ENCODE data around the gene SLC18B1. TPM values are rescaled to one million over a fixed set of nuclear protein-coding genes. Genes with fewer than 3 reads are reported as not detected.

SLC18B1 gene
- total and polyA plus RNA-seq, 2 of the 13 experiments (the other 11 are each of a cell fraction or from before 2014, with no cell fraction given), result 11.4 to 13.8 TPM

DNA sequence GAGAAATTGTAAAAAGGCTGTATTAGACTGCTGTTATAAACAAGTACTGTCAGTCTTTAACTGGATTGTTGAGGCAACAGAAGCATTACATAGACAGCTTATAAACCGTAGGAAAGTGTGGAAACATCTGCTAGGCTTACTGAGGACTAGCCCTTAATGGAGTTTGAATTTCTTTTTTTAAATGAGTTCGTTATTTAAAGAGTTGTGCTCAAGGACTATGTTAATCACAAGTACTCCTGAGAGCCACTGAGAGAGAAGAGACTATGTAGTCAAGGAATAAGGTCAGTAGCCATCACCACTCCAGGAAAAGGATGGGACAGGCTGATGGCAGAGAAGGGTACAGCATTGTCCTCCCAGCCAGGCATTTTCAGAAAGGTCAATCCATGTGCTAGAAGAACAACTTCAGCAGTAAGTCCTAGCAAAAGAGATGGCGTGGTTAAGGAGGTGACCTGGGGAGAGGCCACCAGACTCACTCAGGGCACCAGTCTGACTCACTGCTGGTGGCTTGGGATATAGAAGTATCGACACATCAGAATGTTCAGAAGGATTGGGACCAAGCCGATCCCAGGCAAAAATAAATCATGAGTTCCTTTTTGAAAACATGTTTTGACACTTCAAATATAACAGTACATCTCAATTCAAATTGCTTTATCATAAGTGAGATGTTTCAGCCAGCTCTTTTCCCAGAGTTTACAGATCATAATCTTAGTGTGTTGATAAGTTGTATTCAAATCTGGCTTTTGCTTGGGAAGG lies 22.4 kb upstream of the SLC18B1 start (continued):
- TF ChIP-seq, protein P1, sequence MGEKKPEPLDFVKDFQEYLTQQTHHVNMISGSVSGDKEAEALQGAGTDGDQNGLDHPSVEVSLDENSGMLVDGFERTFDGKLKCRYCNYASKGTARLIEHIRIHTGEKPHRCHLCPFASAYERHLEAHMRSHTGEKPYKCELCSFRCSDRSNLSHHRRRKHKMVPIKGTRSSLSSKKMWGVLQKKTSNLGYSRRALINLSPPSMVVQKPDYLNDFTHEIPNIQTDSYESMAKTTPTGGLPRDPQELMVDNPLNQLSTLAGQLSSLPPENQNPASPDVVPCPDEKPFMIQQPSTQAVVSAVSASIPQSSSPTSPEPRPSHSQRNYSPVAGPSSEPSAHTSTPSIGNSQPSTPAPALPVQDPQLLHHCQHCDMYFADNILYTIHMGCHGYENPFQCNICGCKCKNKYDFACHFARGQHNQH (CRISPR knock-in tag; IDR thresholded peaks at IDR 0.05), result 0 out of 2 replicates have a peak, but pooled peaks have one; percentile 21
- TF ChIP-seq, protein P2, sequence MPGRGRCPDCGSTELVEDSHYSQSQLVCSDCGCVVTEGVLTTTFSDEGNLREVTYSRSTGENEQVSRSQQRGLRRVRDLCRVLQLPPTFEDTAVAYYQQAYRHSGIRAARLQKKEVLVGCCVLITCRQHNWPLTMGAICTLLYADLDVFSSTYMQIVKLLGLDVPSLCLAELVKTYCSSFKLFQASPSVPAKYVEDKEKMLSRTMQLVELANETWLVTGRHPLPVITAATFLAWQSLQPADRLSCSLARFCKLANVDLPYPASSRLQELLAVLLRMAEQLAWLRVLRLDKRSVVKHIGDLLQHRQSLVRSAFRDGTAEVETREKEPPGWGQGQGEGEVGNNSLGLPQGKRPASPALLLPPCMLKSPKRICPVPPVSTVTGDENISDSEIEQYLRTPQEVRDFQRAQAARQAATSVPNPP (CRISPR knock-in tag; IDR thresholded peaks at IDR 0.05), result 0 out of 2 replicates have a peak, but pooled peaks have one; percentile 7
- TF ChIP-seq, protein P3, sequence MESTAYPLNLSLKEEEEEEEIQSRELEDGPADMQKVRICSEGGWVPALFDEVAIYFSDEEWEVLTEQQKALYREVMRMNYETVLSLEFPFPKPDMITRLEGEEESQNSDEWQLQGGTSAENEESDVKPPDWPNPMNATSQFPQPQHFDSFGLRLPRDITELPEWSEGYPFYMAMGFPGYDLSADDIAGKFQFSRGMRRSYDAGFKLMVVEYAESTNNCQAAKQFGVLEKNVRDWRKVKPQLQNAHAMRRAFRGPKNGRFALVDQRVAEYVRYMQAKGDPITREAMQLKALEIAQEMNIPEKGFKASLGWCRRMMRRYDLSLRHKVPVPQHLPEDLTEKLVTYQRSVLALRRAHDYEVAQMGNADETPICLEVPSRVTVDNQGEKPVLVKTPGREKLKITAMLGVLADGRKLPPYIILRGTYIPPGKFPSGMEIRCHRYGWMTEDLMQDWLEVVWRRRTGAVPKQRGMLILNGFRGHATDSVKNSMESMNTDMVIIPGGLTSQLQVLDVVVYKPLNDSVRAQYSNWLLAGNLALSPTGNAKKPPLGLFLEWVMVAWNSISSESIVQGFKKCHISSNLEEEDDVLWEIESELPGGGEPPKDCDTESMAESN (CRISPR knock-in tag; conservative IDR thresholded peaks at IDR 0.05), result 0 out of 2 replicates have a peak, but pooled peaks have one; percentile 53
- TF ChIP-seq THAP11 (CRISPR knock-in tag; IDR thresholded peaks at IDR 0.05) (0 out of 2 replicates have a peak, but pooled peaks have one; percentile 7), ZNF790 (CRISPR knock-in tag; IDR thresholded peaks at IDR 0.05; ENCODE audit: borderline replicate concordance) (no peak), ZNF7 (CRISPR knock-in tag; IDR thresholded peaks at IDR 0.05) (0 out of 2 replicates have a peak, but pooled peaks have one; percentile 7), POLR2AphosphoS5 (IDR thresholded peaks at IDR 0.05; ENCODE audit: low read depth, low read length) (peak; percentile 49), ZKSCAN8 (CRISPR knock-in tag; IDR thresholded peaks at IDR 0.05; ENCODE audit: borderline replicate concordance) (0 out of 2 replicates have a peak, but pooled peaks have one; percentile 19), ARHGAP35 (CRISPR knock-in tag; IDR thresholded peaks at IDR 0.05; ENCODE audit: borderline replicate concordance) (no peak), KLF16 (CRISPR knock-in tag; IDR thresholded peaks at IDR 0.05) (0 out of 4 replicates have a peak, but pooled peaks of 1 of the 2 experiments have one; percentile 22), PAF1 (CRISPR knock-in tag; IDR thresholded peaks at IDR 0.05) (peak; percentile 97)
- TF ChIP-seq, protein P4, sequence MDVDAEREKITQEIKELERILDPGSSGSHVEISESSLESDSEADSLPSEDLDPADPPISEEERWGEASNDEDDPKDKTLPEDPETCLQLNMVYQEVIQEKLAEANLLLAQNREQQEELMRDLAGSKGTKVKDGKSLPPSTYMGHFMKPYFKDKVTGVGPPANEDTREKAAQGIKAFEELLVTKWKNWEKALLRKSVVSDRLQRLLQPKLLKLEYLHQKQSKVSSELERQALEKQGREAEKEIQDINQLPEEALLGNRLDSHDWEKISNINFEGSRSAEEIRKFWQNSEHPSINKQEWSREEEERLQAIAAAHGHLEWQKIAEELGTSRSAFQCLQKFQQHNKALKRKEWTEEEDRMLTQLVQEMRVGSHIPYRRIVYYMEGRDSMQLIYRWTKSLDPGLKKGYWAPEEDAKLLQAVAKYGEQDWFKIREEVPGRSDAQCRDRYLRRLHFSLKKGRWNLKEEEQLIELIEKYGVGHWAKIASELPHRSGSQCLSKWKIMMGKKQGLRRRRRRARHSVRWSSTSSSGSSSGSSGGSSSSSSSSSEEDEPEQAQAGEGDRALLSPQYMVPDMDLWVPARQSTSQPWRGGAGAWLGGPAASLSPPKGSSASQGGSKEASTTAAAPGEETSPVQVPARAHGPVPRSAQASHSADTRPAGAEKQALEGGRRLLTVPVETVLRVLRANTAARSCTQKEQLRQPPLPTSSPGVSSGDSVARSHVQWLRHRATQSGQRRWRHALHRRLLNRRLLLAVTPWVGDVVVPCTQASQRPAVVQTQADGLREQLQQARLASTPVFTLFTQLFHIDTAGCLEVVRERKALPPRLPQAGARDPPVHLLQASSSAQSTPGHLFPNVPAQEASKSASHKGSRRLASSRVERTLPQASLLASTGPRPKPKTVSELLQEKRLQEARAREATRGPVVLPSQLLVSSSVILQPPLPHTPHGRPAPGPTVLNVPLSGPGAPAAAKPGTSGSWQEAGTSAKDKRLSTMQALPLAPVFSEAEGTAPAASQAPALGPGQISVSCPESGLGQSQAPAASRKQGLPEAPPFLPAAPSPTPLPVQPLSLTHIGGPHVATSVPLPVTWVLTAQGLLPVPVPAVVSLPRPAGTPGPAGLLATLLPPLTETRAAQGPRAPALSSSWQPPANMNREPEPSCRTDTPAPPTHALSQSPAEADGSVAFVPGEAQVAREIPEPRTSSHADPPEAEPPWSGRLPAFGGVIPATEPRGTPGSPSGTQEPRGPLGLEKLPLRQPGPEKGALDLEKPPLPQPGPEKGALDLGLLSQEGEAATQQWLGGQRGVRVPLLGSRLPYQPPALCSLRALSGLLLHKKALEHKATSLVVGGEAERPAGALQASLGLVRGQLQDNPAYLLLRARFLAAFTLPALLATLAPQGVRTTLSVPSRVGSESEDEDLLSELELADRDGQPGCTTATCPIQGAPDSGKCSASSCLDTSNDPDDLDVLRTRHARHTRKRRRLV (CRISPR knock-in tag; IDR thresholded peaks at IDR 0.05), result no peak
- TF ChIP-seq, protein P5, sequence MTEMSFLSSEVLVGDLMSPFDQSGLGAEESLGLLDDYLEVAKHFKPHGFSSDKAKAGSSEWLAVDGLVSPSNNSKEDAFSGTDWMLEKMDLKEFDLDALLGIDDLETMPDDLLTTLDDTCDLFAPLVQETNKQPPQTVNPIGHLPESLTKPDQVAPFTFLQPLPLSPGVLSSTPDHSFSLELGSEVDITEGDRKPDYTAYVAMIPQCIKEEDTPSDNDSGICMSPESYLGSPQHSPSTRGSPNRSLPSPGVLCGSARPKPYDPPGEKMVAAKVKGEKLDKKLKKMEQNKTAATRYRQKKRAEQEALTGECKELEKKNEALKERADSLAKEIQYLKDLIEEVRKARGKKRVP (CRISPR knock-in tag; IDR thresholded peaks at IDR 0.05), result 0 out of 4 replicates have a peak, but pooled peaks of 1 of the 2 experiments have one; percentile 9

All from HepG2 (cell line).